Stimulated activated CD8-positive, alpha-beta memory T cell treated with anti-CD3 and anti-CD28 coated beads, Interleukin-15, amount 100 ng/mL, for 24 hours (primary cell): ENCODE data around the gene FOXO3B.
"Not testable (repeated sequence)": the region's sequence is repeated elsewhere in the genome, so short reads cannot be mapped to it uniquely, and the experiment has no call there.

ENCODE experiments used
- DNase-seq: peaks from one replicate; pipeline ENCODE4 v3.0.0-alpha.2; 2020; ENCODE audit warnings: low read depth

FOXO3B gene

GRCh38 chr17:18681767-18682571 is at the start of gene FOXO3B:
TSS of gene FOXO3B (minus strand) at chr17:18682314. CDS start at chr17:18681651, 663 bp downstream.
- DNase-seq: peak; percentile 20

- DNase-seq: not testable (repeated sequence)
Measured at GRCh38 chr17:18723509-18723908, 41.4 kb upstream of the FOXO3B start.

- DNase-seq: not testable (repeated sequence)
Measured at GRCh38 chr17:18722612-18723011, 40.5 kb upstream of the FOXO3B start.

- DNase-seq: not testable (repeated sequence)
Measured at GRCh38 chr17:18721775-18722547, 39.8 kb upstream of the FOXO3B start.

- not testable (repeated sequence) for DNase-seq
Measured at GRCh38 chr17:18719428-18720110, 37.5 kb upstream of the FOXO3B start.

- DNase-seq: not testable (repeated sequence)
Measured at GRCh38 chr17:18718643-18719427, 36.7 kb upstream of the FOXO3B start.

GRCh38 chr17:18712354-18712999 is 30.4 kb upstream of the FOXO3B start:
- DNase-seq: peak; percentile 19

- DNase-seq: not testable (repeated sequence)
Measured at GRCh38 chr17:18708215-18708614, 26.1 kb upstream of the FOXO3B start.

- DNase-seq: not testable (repeated sequence)
Measured at GRCh38 chr17:18705955-18706354, 23.8 kb upstream of the FOXO3B start.

GRCh38 chr17:18698473-18699103 is 16.5 kb upstream of the FOXO3B start:
- not testable (repeated sequence) for DNase-seq

- DNase-seq: not testable (repeated sequence)
Measured at GRCh38 chr17:18695143-18695542, 13.0 kb upstream of the FOXO3B start.

GRCh38 chr17:18682668-18683067 is 554 bp upstream of the FOXO3B start:
- not testable (repeated sequence) for DNase-seq

GRCh38 chr17:18677381-18677780 is 4.7 kb downstream of the FOXO3B start:
- not testable (repeated sequence) for DNase-seq

GRCh38 chr17:18676928-18677327 is 5.2 kb downstream of the FOXO3B start:
- DNase-seq: not testable (repeated sequence)

GRCh38 chr17:18672395-18673227 is 9.5 kb downstream of the FOXO3B start:
- DNase-seq: not testable (repeated sequence)

GRCh38 chr17:18668625-18669024 is 13.5 kb downstream of the FOXO3B start:
- DNase-seq: not testable (repeated sequence)

GRCh38 chr17:18667535-18667934 is 14.6 kb downstream of the FOXO3B start:
- not testable (repeated sequence) for DNase-seq

GRCh38 chr17:18666326-18666725 is 15.8 kb downstream of the FOXO3B start:
- DNase-seq: not testable (repeated sequence)

GRCh38 chr17:18661924-18662624 is 20.0 kb downstream of the FOXO3B start:
- not testable (repeated sequence) for DNase-seq
